GM21619 (cell line): Measurements from ENCODE around the gene KDM4C.

ENCODE experiments used
- ATAC-seq: cut with Tn5 transposase; IDR thresholded peaks from one replicate; pipeline ENCODE4 v1.9.1; 2021; ENCODE audit not compliant: unreplicated experiment

KDM4C gene

DNA sequence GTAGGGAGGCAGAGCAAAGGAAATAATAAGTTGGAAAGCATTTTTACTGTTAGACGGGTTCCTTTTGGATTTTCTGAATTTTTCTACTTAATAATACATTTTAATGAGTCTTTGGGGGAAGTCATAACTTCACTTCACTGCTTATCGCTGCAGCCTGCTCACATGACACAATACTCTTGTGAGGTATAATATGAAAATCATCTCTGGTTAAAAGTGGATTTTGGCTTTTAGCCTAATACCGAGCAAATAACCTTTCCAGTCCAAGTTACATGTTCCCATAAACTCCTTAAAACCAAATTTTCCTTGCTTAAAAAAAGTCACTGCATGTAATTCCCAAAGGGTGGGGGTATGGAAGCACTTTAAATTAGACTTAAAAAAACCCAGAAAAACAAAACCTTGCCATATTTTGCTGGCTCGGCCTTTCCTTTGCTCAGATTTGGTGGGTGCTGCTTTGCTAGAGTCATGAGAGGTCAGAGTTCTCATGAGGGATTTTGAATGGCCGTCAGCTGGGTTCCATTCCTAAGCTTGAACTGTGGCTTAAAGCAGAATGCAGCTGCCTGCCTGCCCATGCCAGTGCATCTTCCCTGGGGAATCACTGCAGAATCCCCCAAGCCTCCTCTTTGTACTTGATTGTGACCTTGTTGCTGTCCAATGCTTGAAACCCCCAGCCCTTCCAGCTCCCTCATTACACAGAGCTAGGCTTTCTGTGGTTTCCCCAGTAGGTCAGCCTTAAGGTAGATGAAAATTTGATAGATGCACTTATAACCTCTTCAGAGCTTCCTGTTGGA lies 331.8 kb downstream of the KDM4C start:
- ATAC-seq = no peak

DNA sequence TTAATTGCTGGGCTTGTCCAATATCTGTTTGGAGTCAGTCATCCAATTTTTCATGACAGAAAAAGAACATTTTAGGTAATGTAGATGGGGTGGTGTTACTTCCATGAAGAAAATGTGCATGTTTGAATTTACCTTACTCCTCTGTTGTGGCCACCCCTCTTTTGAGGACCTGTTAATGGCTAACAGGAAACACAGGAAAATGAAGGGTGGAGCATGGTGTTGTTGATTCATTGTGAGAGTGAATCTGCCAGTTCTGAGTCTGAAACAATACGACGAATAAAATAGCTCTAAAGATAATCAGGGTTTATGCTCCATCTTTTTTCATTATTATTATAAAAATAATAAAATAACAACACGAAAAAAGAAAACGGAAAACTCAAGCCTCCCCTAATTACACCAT lies 335.3 kb downstream of the KDM4C start:
- no peak for ATAC-seq

DNA sequence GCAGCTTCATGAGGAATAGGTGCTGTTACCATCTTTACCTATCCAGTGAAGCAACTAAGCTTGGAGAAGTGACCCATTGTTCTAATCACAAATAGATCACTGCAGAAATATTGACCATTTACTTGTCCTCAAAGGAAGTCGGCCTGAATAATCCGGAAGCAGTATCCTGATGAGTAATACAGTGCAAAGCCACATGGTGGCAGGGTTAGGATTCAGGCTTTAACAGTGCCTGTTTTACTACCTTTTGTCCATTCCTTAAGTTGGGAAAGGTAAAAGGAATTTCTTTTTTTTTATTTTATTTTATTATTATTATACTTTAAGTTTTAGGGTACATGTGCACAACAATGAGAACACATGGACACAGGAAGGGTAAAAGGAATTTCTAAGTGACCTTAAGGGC lies 336.3 kb downstream of the KDM4C start:
- no peak for ATAC-seq

DNA sequence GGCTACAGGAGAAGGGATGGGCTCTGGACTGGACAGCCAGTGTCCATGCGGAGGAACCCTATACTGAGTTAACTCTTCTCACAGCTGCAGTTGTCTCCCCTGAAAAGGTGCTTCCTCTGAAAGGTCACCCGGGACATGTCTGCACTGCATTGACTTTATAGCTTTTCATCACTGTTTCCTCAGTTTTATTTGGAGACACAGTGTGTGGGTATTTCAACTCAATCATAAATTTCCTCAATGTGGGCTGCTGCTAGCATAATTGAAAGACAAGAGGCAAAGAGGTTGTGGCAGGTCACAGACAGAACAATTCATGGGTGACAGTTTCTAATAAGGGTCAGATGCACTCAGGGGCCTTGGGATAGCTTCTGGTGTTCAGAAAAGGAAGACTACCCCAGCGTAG lies 336.8 kb downstream of the KDM4C start:
- ATAC-seq = no peak

DNA sequence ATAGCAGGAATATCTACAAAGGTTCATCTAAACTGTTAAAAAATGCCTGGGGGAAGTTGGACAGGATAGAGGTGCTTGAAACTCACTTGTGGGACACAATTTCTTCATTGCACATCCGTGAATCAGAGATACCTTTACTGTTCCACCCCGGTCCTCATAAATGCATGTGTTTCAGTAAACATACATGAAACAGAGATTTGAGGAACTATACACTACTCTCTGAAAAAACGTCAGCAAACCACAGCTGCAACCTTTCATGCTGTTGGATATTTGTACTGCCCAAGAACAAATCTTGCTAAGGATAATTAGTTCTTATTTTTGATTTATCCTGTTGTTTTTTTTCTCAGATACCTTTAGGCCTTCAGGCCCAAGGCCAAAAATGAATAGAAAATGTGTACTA lies 337.3 kb downstream of the KDM4C start:
- ATAC-seq = no peak

DNA sequence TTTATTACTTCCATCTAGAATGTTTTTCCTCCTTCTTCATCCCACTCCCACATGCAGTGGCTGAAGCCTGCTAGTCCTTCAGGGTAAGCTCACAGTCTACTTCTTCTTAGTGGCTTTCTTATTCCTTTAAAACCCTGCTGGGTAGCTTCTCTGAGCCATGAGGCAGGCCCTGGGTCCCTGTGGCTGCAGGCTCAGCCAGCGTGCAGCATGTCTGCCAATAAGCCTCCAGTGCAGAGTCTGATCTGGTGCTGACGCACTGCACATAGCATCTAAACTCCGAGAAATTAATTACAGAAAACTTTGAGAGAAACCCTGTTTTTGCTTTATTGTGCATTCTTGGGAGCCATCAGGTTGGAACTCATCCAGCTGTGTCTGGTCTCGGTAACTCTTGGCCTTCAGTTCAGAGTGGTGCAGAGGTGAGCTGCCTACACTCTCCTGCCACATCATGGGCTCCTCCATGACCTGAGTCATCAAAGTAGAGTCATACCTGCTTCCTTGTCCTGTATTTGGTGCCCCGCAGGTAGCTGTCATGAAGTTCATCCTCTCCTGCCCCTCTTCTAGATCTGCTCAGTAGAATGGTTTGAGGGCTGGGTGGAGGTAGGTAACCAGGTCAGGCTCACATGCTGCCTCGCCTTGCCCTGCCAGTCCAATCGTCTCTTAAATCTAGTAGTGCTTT lies 339.4 kb downstream of the KDM4C start:
- ATAC-seq = no peak

DNA sequence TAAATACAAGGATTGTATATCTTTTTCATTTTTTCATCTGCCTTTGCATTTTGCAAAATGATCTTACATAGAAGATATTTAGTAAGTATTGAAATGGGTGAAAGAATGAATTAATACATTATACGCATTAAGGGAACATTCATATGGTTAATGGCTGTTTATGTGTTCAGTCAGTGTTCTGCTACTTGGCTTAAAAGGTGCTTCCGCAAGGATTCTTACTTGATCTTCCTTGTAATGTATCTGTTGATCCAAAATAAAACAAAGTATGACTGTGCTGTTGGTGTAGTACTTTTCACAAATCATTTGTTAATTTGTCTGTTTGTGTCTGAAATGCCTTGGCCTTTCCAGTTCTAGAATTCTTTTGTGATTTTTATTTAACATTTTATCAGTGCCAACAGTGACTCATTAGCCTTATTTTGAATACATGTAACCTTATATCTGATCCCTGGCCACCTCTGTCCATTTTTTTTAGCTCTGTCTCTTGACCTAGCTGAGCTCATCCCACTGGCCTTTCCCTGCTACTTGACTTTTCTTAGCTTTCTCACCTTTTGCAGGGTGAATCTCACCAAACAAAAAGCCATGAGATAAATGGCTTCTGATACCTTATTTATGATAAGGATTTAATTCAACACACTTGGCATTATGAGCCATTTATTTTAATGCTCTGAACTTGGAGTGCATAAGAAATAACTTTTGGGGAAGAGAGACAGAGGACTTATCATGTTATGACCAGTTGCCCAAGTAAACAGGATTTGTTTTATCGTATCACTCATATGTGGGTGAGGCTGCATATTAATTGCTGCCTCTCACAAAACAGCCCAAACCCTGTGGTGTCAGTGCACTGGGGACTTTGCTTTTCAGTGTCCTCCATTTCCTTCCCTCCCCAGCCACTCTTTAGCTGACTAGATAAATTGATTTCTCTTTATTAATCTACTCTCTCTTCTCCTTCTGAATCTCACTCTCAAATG lies 340.3 kb downstream of the KDM4C start:
- ATAC-seq = no peak

DNA sequence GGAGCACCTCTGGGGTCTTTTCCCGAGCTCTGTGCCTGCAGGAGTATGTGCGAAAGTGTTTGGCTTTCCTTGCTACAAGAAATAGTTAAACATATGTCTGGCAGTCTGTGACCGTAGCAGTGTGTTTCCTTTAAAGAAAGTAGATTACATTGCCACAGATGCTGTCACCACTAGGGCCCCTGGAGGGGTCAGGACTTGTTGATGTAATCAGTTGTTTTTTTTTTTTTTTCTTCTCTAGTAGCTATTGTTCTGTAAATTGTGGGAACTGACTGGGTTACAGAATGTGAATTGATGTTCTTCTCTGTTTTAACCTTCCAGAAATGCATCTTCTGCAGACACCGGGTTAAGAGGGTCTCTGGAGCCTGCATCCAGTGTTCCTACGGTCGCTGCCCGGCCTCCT lies 345.6 kb downstream of the KDM4C start:
- no peak for ATAC-seq

DNA sequence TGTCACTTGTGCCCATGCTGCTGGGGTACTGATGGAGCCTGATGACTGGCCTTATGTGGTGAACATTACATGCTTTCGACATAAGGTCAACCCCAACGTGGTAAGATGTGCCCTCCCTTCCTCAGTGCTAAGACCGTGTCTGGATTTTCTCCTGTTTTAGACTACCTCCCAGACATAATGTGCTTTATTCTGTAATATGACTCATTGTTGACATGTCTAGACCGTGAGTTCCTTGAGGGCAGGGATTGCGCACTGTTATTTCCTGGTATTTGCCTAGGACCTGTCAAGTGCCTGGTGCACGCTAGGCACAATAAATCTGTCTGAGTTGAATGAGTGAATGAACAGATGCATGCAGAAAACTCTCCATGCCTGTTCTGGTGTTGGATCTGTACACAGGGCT lies 346.0 kb downstream of the KDM4C start:
- no peak for ATAC-seq

DNA sequence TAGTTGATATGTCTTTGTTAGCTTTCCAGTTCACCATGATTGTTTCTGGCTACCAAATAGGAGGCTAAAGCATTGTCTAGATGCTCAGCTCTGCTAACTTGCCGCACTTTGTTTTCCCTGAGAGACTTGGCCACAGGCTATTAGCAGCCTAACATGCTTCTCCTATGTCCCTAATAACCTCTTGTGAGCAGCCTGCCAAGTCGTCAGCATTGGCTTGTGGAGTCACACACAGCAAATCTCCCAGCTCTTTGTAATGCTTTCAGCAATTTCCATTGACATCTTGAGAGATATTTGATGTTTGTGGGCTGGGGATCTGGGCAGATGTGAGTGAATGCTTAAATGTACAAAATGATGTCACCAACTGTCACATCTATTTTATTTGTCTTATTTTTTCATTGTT lies 346.9 kb downstream of the KDM4C start:
- ATAC-seq = no peak

DNA sequence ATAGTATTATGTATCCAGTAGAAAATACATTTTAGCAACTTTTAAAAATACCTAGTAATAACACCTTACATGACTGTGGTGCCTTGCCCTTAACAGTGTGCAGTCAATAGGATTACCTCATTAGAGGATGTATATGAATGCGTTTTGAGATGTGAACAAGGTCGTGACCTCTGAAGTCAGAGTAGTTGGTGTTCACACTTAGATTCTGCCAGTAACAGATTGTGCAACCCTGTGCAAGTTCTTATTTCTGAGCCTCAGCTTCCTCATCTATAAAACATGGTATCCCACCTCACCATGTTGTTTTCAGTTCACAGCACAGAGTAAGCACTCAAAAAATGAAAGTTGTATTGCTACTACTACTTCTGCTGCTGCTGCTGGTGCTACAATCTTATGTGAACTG lies 347.3 kb downstream of the KDM4C start:
- no peak for ATAC-seq

DNA sequence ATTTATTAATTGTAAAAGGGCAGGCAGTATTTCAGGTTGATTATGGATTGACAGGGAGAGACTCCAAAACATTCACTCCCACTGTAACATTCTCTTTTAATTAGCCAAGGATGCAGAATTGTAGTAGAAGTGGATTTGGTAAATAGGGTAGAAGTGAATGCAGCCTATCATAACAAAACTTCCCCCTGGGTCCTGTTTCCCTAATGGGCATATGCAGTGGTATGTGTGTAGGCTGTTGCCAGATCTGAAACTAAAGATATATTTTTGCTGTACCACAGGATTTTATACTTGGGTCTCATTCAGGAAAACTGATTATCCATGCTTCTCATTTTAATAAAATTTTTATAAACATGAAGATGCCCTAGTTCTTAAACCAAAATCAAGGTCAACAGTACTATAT lies 351.2 kb downstream of the KDM4C start:
- ATAC-seq = no peak

DNA sequence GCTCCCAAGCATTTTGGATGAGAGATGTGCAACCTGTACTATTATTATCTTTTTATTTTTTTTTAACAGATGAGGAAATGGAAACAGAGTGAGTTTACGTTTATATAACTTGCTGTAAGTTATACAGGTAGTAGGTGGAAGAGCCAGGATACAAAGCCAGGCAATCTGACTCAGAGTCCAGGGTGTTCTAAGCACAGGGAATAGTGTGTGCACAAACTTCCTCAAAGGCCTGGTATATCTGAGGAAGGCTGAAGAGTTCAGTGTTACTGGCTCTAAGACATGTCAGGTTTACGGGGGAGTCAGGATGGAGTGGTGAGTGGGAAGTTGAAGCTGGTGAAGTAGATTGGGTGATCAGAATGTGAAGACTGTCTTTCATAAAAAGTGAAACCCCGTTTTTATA lies 353.6 kb downstream of the KDM4C start:
- ATAC-seq = no peak

DNA sequence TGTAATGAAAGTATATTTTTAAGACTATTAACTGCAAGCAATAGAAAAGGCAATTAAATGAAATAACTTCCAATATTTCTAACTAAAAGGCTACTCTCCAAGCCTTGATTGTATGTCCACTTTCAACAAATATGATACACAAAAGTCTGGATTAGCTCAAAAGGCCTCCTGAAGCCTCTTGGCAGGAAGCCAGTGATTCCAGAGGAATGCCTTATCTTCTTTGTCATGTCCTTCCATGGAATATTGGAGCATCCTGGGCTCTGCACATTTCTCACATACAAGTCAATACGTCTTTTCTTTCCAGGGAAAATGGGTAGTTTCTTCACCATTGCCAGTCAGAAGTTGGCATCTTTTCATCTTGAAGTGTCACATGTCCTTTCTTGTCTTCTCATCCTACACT lies 357.8 kb downstream of the KDM4C start:
- no peak for ATAC-seq

DNA sequence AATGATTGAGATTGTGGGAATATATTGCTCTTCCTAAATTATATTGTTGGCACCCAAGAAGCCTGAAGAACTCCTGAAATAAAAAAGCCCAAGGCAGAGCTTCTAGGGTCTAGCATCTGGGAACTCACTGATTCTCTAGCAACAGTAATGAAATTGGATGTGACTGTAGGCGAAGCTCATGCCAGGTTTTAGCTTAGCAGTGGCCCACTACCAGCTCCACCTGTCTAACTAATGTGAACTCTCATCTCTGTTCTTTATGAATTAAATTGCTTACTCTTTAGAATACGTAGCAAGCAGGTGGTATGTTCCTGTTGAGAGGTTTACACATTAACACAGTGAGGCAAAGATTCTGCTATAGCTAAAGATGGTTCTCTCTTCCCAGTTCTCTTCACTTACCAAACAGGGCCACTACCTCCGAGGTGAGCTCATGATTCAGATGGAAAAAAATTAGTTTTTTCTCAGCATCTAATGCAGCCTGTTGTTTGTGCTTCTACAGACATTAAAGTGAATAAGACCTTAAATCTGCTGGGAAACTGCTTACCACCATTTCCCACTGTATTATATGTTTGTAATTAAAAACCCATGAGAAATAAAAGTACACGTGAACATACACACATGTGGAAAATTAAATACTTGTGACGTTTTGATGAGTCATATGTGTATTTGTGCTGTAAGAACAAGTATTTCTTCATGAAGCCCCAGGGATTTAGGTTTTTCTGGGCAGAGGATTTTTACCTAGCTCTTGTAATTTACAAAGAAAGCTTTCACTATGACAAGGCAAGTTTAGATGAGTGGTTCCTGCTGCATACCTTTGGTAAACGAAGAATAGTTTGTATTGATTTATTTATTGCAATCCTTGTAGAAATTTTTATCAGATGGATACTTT lies 360.1 kb downstream of the KDM4C start:
- ATAC-seq = peak; percentile 77

DNA sequence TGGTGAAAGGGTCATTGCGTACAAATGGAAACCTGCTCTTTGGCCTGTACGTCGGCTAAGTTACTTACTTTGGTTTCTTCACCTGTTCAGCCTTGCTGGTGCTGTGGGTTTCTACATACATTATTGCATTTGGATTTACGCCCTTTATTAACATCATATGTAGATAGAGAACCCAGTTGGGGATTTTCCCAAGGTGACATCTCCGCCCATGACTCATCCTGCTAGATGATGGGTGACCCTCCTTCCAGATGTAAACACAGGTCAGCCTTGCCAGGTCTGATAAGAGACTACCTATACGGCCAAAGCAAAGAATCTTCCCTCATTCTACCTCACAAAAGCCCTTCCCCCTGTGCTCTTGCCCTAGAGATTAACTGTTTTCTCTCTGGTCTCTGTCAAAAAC lies 360.9 kb downstream of the KDM4C start:
- peak; percentile 28 for ATAC-seq

DNA sequence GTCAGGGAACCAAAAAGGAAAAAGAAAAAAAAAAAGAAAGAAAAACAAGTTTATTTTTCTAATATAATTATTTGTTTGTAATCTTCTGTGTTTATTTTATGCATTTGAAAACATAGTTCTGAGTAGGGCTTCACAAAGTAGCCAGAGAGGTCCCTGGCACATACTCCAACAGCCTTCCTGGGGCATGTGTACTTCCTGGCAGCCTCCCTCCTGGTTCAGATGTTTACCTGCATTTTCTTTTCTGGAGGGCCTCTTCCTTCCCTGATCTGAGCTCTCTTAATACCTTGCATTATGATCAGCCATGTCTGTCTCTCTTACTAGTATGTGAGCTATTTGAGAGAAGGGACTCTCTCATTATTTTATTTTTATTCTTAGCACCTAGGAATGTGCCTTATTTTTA lies 361.8 kb downstream of the KDM4C start:
- ATAC-seq = no peak

DNA sequence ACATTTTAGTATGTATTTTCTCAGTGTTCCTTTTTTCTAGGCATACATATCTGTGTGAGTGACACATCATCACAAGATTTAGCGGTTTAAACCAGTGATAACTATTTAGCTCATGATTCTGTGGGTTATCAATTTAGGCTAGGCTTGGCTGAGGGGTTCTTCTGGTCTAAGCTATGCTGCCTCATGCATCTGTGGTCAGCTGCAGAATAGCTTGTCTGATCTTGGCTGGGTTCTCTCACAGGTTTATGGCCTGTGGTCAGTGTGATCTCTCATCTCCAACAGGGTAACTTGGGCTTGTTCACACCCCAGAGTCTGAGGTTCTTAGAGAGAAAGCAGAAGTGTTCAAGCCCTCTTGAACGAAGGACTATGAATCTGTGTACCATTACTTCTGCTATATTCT lies 363.3 kb downstream of the KDM4C start:
- peak; percentile 57 for ATAC-seq

DNA sequence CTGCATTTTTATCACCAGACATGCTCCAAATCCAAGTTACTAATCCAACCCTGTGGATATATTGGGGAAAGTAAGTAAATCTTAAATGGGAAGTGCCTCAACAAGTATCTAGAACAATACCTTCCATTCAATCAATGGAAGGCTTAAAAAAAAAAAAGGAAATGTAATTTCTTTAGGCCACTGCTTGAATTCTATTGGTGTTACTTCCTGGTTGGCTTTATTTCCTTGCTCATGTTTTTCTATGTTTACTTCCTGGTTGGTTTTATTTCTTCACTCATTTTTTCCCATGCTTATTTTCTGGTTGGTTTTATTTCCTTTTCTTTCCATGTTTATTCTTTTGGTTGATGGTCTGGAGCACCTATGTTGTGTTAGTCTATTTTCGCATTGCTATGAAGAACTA lies 363.9 kb downstream of the KDM4C start:
- no peak for ATAC-seq

DNA sequence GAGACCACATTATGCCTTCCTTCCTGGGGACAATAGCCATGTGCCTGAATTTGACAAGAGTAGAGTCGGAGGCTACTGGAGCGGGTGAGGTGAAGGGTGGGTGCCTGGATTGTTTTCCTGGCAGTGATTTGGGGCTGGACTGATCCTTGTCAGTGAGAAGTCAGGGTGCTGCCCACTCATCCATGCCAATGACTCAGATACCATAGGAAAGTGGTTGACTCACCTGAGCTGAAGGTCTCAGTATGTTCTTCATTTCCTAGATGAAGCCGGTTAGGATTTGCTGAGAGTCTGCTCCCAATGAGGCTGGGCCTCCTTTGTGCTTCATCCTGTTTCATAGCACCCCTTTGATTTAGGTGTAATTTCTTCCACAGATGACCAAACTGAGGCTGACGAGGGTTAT lies 366.0 kb downstream of the KDM4C start:
- no peak for ATAC-seq

DNA sequence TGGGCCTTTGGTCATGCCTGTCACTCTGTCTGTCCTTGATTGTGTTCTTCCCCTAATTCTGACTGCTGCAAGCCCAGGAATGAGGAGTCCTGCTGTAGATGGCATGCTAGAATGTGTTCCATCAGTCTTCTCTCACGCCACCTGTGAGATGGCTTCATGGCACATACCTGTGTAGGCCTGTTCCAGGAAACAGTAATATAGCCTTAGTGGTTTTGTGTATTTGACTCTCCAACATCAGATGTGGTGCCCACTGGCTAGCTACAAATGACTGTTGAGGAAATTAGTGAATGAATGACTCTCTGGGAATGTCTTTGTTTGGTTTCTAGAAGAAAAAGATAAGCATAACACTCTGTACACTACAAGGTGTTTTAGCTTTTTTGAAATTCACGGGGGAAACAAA lies 367.5 kb downstream of the KDM4C start:
- no peak for ATAC-seq
